ENCODE measurements around the gene ATF6. TPM values are rescaled to one million over a fixed set of nuclear protein-coding genes. Genes with fewer than 3 reads are reported as not detected.

Gene ATF6
- total and polyA plus RNA-seq, 2 donors (not counting 1 experiment from before 2014, with no cell fraction given): 5.7 to 26.6 TPM

DNA sequence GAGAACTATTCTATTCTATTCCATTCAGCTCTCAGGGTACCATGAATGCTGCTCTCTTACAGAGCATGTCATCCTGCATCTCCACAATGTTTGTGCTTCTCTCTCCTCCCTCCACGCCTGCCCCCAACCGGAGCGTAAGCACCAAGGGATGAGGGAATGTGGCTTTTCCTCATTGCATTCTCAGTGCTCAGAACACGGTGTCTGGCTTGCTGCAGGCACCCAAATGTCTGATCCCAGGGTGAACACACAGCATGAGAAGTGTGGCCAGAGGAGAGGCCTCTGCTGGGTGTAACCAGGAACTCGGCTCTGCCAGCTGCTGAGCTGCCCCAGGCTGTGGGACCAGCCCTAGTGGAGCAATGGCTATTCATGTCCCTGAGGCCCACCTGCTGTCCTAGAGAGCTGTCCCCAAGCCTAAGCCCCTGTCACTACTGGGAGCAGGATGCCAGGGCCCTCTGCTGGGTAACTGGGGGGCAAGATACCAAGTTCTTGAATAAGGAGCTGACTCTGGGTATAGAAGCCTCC lies 219.2 kb downstream of the ATF6 start:
- no peaks in the 10 kb centered on the region for H4K20me1 ChIP-seq (ENCODE audit: control insufficient read depth, insufficient read depth, low read length, poor library complexity, severe bottlenecking)
- peaks cover 6% of the 10 kb centered on the region for H3K9me3 Mint-ChIP-seq (ENCODE audit: insufficient read depth)
- H3K4me2 ChIP-seq (replicated peaks; ENCODE audit: low read depth, low read length, poor library complexity, severe bottlenecking): no peak overlapping the region
- H3K4me1 ChIP-seq (ENCODE audit: control insufficient read depth in 2 of 2, insufficient read depth in 2 of 2, low read length in 2 of 2): no peaks in the 10 kb centered on the region
- TF ChIP-seq EZH2 (IDR thresholded peaks at IDR 0.05; ENCODE audit: borderline replicate concordance, insufficient read depth, low read depth, low read length, poor library complexity, severe bottlenecking) (no peak), CTCF (IDR thresholded peaks at IDR 0.05) (no peak)
- H3K9ac ChIP-seq (ENCODE audit: low read length): no peak overlapping the region
- H3K9me3 ChIP-seq (ENCODE audit: control extremely low read depth in 1 of 3, control insufficient read depth in 2 of 3, insufficient read depth in 1 of 3, low read length in 2 of 3): peaks cover 0 to 22% (median 2%) of the 10 kb centered on the region in 3 donors
- DNase-seq (no peak), ATAC-seq (ENCODE audit: low read depth) (no peak)
- H3K36me3 ChIP-seq (replicated peaks in 1 of 2; ENCODE audit: control extremely low read depth in 1 of 2, control insufficient read depth in 1 of 2, extremely low read depth in 1 of 2, insufficient read depth in 2 of 2, low read length in 1 of 2): no peaks in the 10 kb centered on the region
- no peak overlapping the region for H3K4me3 Mint-ChIP-seq
- H3K79me2 ChIP-seq (ENCODE audit: control insufficient read depth, insufficient read depth, low read length): no peaks in the 10 kb centered on the region
- WGBS (ENCODE audit: insufficient coverage): 74% methylated on average over 5 of the region's 5 CpGs
- peaks cover 0 to 6% (median 0%) of the 10 kb centered on the region in 4 experiments for H3K27me3 ChIP-seq (replicated peaks in 1 of 4; ENCODE audit: control extremely low read depth in 1 of 4, control insufficient read depth in 3 of 4, insufficient read depth in 4 of 4, low read length in 3 of 4)
- ChIA-PET CTCF (no interaction called here), POLR2A (no interaction called here)
- peaks cover 43% of the 10 kb centered on the region for H3K27me3 Mint-ChIP-seq
- intact Hi-C loops (cut with micrococcal nuclease): no loop called here
- H2AFZ ChIP-seq (ENCODE audit: insufficient read depth, low read depth, low read length, poor library complexity, severe bottlenecking): no peak overlapping the region
- H3K4me3 ChIP-seq (ENCODE audit: control extremely low read depth in 1 of 5, extremely low read depth in 1 of 5, insufficient read depth in 1 of 5, low read depth in 2 of 5, low read length in 4 of 5): no peak overlapping the region
- no peak overlapping the region for H3K27ac ChIP-seq (ENCODE audit: low read length in 2 of 2)
- H3K4me1 Mint-ChIP-seq: no peaks in the 10 kb centered on the region
- no peak overlapping the region for H3K27ac Mint-ChIP-seq

DNA sequence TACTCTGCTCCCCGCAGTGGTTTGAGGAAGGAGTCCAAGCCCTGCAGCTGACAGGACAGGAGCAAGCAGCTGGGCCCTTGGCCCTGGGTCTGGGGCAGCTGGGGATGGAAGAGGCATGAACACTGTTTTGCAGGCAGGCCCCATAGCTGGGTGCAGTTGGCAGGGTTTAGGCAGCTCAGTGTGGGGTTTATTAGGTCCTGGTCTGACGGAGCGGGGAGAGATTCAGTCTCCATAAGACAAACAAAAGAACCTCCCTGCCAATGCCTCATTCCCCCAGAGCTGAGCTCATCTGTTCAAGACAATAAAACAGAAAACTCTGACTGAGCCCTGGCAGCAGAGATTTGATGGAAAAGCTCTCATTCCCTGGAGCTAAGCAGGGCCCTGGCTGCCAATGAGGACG lies 220.2 kb downstream of the ATF6 start:
- no peak overlapping the region for H3K4me2 ChIP-seq (replicated peaks; ENCODE audit: low read depth, low read length, poor library complexity, severe bottlenecking)
- Mint-ChIP-seq H3K4me3 (no peak overlapping the region), H3K4me1 (no peaks in the 10 kb centered on the region), H3K27me3 (peaks cover 37% of the 10 kb centered on the region), H3K27ac (no peak overlapping the region), H3K9me3 (ENCODE audit: insufficient read depth) (peaks cover 6% of the 10 kb centered on the region)
- no peak for TF ChIP-seq CTCF (IDR thresholded peaks at IDR 0.05)
- TF ChIP-seq EZH2 (IDR thresholded peaks at IDR 0.05; ENCODE audit: borderline replicate concordance, insufficient read depth, low read depth, low read length, poor library complexity, severe bottlenecking): no peak
- H4K20me1 ChIP-seq (ENCODE audit: control insufficient read depth, insufficient read depth, low read length, poor library complexity, severe bottlenecking): no peaks in the 10 kb centered on the region
- H3K9ac ChIP-seq (ENCODE audit: low read length): no peak overlapping the region
- peaks cover 0 to 22% (median 2%) of the 10 kb centered on the region in 3 donors for H3K9me3 ChIP-seq (ENCODE audit: control extremely low read depth in 1 of 3, control insufficient read depth in 2 of 3, insufficient read depth in 1 of 3, low read length in 2 of 3)
- intact Hi-C loops (cut with micrococcal nuclease): no loop called here
- CTCF ChIA-PET: no interaction called here
- H3K4me1 ChIP-seq (ENCODE audit: control insufficient read depth in 2 of 2, insufficient read depth in 2 of 2, low read length in 2 of 2): no peaks in the 10 kb centered on the region
- 61% methylated on average over 2 of the region's 4 CpGs for WGBS (ENCODE audit: insufficient coverage)
- POLR2A ChIA-PET: no interaction called here
- H3K36me3 ChIP-seq (replicated peaks in 1 of 2; ENCODE audit: control extremely low read depth in 1 of 2, control insufficient read depth in 1 of 2, extremely low read depth in 1 of 2, insufficient read depth in 2 of 2, low read length in 1 of 2): no peaks in the 10 kb centered on the region
- no peak overlapping the region for H3K4me3 ChIP-seq (ENCODE audit: control extremely low read depth in 1 of 5, extremely low read depth in 1 of 5, insufficient read depth in 1 of 5, low read depth in 2 of 5, low read length in 4 of 5)
- no peaks in the 10 kb centered on the region for H3K79me2 ChIP-seq (ENCODE audit: control insufficient read depth, insufficient read depth, low read length)
- H2AFZ ChIP-seq (ENCODE audit: insufficient read depth, low read depth, low read length, poor library complexity, severe bottlenecking): no peak overlapping the region
- no peak for DNase-seq
- H3K27ac ChIP-seq (ENCODE audit: low read length in 2 of 2): no peak overlapping the region
- no peak for ATAC-seq (ENCODE audit: low read depth)
- H3K27me3 ChIP-seq (replicated peaks in 1 of 4; ENCODE audit: control extremely low read depth in 1 of 4, control insufficient read depth in 3 of 4, insufficient read depth in 4 of 4, low read length in 3 of 4): peaks cover 0 to 6% (median 0%) of the 10 kb centered on the region in 4 experiments
